ENCODE measurements around the gene ATXN7L1. TPM values are rescaled to one million over a fixed set of nuclear protein-coding genes. Genes with fewer than 3 reads are reported as not detected.

Gene ATXN7L1
- total RNA-seq, 3 donors from 2014 or later = 19.7 to 29.5 (median 26.0) TPM

DNA sequence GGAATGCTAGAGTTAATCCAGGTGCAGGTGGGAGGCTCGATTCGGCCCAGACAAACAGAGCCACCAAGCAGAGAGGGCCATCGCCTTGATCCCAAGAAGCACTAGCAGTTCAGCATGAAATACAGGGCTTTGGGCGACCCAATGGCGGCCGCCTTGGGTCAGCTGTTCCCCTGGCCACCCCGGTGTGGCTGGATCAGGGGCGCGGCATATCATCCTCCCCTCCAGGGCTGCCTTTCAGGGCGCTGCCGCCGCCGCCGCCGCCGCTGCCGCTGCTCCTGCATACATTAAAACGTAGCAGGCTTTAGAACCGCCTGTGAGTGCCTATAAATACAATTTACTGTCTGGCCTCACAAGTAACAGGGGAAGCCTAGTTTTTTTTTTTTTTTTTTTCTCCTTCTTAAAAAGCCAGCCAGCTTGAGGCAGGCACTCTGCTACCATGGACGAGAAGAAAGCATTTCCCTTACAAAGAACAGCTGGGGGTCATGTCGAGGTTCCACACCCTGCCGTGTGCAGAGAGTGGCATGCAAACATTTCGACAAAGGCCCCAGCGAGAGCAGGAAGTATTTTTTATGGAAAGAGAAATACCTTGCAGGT lies 237.4 kb downstream of the ATXN7L1 start:
- TF ChIP-seq, protein P1, sequence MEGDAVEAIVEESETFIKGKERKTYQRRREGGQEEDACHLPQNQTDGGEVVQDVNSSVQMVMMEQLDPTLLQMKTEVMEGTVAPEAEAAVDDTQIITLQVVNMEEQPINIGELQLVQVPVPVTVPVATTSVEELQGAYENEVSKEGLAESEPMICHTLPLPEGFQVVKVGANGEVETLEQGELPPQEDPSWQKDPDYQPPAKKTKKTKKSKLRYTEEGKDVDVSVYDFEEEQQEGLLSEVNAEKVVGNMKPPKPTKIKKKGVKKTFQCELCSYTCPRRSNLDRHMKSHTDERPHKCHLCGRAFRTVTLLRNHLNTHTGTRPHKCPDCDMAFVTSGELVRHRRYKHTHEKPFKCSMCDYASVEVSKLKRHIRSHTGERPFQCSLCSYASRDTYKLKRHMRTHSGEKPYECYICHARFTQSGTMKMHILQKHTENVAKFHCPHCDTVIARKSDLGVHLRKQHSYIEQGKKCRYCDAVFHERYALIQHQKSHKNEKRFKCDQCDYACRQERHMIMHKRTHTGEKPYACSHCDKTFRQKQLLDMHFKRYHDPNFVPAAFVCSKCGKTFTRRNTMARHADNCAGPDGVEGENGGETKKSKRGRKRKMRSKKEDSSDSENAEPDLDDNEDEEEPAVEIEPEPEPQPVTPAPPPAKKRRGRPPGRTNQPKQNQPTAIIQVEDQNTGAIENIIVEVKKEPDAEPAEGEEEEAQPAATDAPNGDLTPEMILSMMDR (IDR thresholded peaks at IDR 0.05) = no peak
- H3K9me3 ChIP-seq = no peaks in the 10 kb centered on the region
- ATAC-seq = peak; percentile 88
- no peaks in the 10 kb centered on the region for H3K36me3 ChIP-seq (ENCODE audit: low read depth)
- intact Hi-C loops (cut with DNase I, micrococcal nuclease) = no loop called here
- H3K4me3 ChIP-seq = no peak overlapping the region
- DNase-seq = peak in 2 of 3 donors; percentile 55 to 70
- peaks cover 5% of the 10 kb centered on the region for H3K4me1 ChIP-seq (ENCODE audit: low read depth)

DNA sequence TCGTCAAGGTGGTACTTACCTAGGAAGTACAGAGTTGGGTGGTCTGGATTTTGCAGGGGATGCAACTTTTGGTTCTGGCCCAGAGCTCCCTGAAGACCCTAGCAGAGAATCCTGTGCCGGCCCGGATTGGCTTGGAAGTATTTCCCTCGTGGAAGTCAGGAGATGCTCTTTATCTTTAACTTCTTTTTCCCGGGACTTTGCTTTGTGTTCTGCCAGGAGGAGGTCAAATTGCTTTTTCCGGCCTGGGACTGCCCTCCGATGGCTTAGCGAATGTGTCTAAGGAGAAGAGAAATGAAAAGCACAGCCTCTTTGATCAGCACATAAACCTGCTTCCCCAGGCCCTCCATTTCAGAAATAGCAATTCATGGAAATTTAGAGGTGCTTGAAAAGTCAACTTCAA lies 238.1 kb downstream of the ATXN7L1 start:
- H3K9me3 ChIP-seq = no peaks in the 10 kb centered on the region
- no peak overlapping the region for H3K4me3 ChIP-seq
- DNase-seq (no peak), ATAC-seq (no peak)
- peaks cover 5% of the 10 kb centered on the region for H3K4me1 ChIP-seq (ENCODE audit: low read depth)
- TF ChIP-seq, protein P1 (IDR thresholded peaks at IDR 0.05) = no peak
- intact Hi-C loops (cut with DNase I, micrococcal nuclease) = no loop called here
- no peaks in the 10 kb centered on the region for H3K36me3 ChIP-seq (ENCODE audit: low read depth)

DNA sequence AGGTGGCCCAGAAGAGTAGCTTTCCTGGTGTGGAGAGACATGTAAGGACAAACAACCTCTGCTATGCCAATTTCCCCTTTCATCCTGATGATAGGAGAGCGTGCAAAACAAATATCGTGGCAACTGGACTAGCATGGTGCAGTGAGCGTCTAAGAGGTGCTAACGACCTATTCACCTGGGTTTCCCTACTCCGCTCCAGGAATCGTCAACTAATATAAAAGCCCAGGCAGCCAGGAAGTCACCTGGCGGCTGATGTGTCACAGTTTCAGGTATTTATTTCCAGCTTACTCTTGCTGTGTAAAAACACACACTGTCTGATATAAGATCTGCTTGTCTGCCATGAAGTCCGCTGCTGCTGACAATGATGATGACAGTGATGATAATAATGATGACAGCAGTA lies 238.6 kb downstream of the ATXN7L1 start:
- H3K36me3 ChIP-seq (ENCODE audit: low read depth) = no peaks in the 10 kb centered on the region
- no peaks in the 10 kb centered on the region for H3K9me3 ChIP-seq
- intact Hi-C loops (cut with DNase I, micrococcal nuclease) = no loop called here
- ATAC-seq (no peak), DNase-seq (no peak)
- peaks cover 5% of the 10 kb centered on the region for H3K4me1 ChIP-seq (ENCODE audit: low read depth)
- TF ChIP-seq, protein P1 (IDR thresholded peaks at IDR 0.05) = no peak
- H3K4me3 ChIP-seq = no peak overlapping the region

DNA sequence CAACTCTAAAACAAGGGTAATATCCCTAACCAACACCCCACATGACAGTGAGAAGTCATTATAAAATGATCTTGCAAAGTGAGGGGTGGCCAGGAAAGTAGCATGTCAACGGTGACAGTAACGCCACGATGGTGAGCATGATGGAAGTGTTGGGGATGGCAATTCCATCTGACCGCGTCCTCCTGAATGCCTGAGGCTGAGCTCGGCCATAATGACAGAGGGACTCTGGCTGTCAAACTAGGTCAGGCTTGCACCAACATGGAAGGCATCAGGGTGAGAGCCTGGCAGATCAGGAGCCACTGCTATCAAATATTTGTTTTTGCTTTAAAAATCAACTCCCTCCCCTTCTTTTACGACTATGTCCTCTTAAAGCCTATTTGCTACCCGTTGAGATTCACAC lies 239.4 kb downstream of the ATXN7L1 start:
- intact Hi-C loops (cut with DNase I, micrococcal nuclease) = no loop called here
- Histone ChIP-seq H3K4me1 (ENCODE audit: low read depth) (peaks cover 5% of the 10 kb centered on the region), H3K9me3 (no peaks in the 10 kb centered on the region), H3K4me3 (no peak overlapping the region), H3K36me3 (ENCODE audit: low read depth) (no peaks in the 10 kb centered on the region)
- DNase-seq = no peak
- TF ChIP-seq, protein P1 (IDR thresholded peaks at IDR 0.05) = no peak
- no peak for ATAC-seq

DNA sequence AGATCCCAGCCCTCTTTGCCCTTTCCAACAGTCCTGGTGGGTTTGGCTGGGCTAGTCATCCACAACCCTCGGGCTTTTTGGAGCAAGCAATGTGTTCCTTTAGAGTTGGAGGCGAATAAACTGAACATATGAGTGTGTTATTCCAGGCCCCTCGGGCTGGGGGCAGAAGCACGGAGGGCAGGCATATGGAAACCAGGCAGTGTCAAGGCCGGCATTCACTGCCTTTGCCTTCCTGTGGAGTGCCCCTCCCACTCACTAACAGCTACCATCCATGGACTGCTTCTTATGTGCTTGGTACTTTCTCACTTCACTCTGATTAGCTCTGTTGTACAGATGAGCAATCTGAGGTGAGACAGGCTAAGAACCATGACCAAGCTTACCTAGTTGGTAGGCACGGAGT lies 241.2 kb downstream of the ATXN7L1 start:
- Histone ChIP-seq H3K4me3 (no peak overlapping the region), H3K9me3 (no peaks in the 10 kb centered on the region), H3K36me3 (ENCODE audit: low read depth) (no peaks in the 10 kb centered on the region), H3K4me1 (ENCODE audit: low read depth) (peaks cover 5% of the 10 kb centered on the region)
- intact Hi-C loops (cut with DNase I, micrococcal nuclease) = no loop called here
- TF ChIP-seq, protein P1 (IDR thresholded peaks at IDR 0.05) = no peak
- DNase-seq (no peak), ATAC-seq (no peak)

DNA sequence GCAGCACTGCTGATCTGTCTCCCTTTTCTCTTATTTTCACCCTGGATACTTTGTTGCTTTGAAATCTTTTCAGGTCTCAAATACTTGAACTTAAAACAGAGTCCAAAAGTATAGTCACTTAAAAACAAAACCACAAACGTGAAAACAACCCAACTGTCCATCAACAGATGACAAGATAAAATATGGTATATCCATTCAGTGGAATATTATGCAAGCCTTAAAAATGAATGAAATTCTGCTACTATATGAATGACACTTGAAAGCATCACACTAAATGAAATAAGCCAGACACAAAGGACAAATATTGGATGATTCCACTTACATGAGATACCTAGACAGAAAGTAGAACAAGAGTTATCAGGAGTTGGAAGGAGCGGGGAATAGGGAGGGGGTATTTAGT lies 250.4 kb downstream of the ATXN7L1 start:
- no peak for ATAC-seq
- no peaks in the 10 kb centered on the region for H3K36me3 ChIP-seq (ENCODE audit: low read depth)
- no peaks in the 10 kb centered on the region for H3K9me3 ChIP-seq
- no peaks in the 10 kb centered on the region for H3K4me1 ChIP-seq (ENCODE audit: low read depth)
- TF ChIP-seq, protein P1 (IDR thresholded peaks at IDR 0.05) = no peak
- no peak for DNase-seq
- intact Hi-C loops (cut with DNase I, micrococcal nuclease) = no loop called here
- no peak overlapping the region for H3K4me3 ChIP-seq

Measured in mucosa of descending colon (tissue), 3 donors.